GM12878 (cell line): Measurements from ENCODE around the gene CRKL. TPM values are rescaled to one million over a fixed set of nuclear protein-coding genes. Genes with fewer than 3 reads are reported as not detected.
"Not testable (repeated sequence)": the region's sequence is repeated elsewhere in the genome, so short reads cannot be mapped to it uniquely, and the experiment has no call there.

Experiments used
- ATAC-seq: fragments of 200-7000 bp; cut with Tn5 transposase; 3 replicates; pipeline ENCODE4 v1.9.1; 2020; ENCODE audit warnings: mild to moderate bottlenecking, moderate library complexity
- BruUV-seq: library from RNA; stranded (reverse); fragments of 400-500 nt; replicated peaks from 2 replicates; lab custom pipeline; 2021; lab: Mats Ljungman, UMichigan
- CTCF ChIA-PET: fragments of 300-600 bp; sonication (Branson Sonifier 250); formaldehyde crosslinking; extraction: SDS; loops from one replicate; lab custom pipeline; 2021; ENCODE audit warnings: inconsistent platforms; lab: Yijun Ruan, JAX
- POLR2A ChIA-PET: fragments of 350-600 bp; formaldehyde crosslinking; extraction: SDS; loops from one replicate; lab custom pipeline; 2021; ENCODE audit warnings: inconsistent platforms; lab: Charles Lee
- RAD21 ChIA-PET: fragments of 300-600 bp; sonication (Branson Sonifier 250); formaldehyde crosslinking; loops from one replicate; lab custom pipeline; 2023; ENCODE audit warnings: antibody characterized with exemption; ENCODE audit not compliant: unreplicated experiment; lab: Charles Lee
- SMC1A ChIA-PET: fragments of 300-600 bp; sonication (Branson Sonifier 250); formaldehyde crosslinking; loops from one replicate; lab custom pipeline; 2023; ENCODE audit not compliant: unreplicated experiment, uncharacterized antibody; lab: Charles Lee
- DNase-seq: peaks from one replicate; pipeline ENCODE4 v3.0.0-alpha.2; 2011; ENCODE audit warnings: low read depth, low spot score
- FAIRE-seq: peaks from 3 replicates; lab custom pipeline; 2011; peaks lifted over from hg19 to GRCh38; lab: Jason Lieb, UNC
- H2AFZ ChIP-seq: 2 replicates; pipeline ENCODE4 v1.6.0; 2011; ENCODE audit warnings: low read depth, low read length, control low read depth; ENCODE audit not compliant: control insufficient read depth
- H3K27ac ChIP-seq: 2 replicates; pipeline ENCODE4 v1.5.1; 2011; ENCODE audit warnings: control low read depth; ENCODE audit not compliant: control insufficient read depth, insufficient read depth
- H3K27me3 ChIP-seq, 2 experiments: replicated peaks in 1 of 2; 2 replicates each; pipeline versions ENCODE4 v1.6.0 to v1.6.1; 2011; ENCODE audit warnings: low read length in 1 of 2; ENCODE audit not compliant: control insufficient read depth in 2 of 2, insufficient read depth in 2 of 2
- H3K36me3 ChIP-seq, 2 experiments: 2 replicates each; pipeline ENCODE4 v1.5.1; 2011; ENCODE audit warnings: low read length in 1 of 2; ENCODE audit not compliant: control insufficient read depth in 2 of 2, insufficient read depth in 2 of 2
- H3K4me1 ChIP-seq: 2 replicates; pipeline ENCODE4 v1.6.1; 2011; ENCODE audit warnings: mild to moderate bottlenecking, low read length, moderate library complexity, mixed read lengths; ENCODE audit not compliant: control insufficient read depth, insufficient read depth
- H3K4me2 ChIP-seq: 2 replicates; pipeline ENCODE4 v1.6.0; 2011; ENCODE audit warnings: control low read depth; ENCODE audit not compliant: control insufficient read depth, insufficient read depth
- H3K4me3 ChIP-seq: fragments of 200-600 bp; sonication (generic); 2 replicates; pipeline ENCODE4 v1.5.1; 2016
- H3K79me2 ChIP-seq: 2 replicates; pipeline ENCODE4 v1.6.0; 2011; ENCODE audit warnings: low read length; ENCODE audit not compliant: control insufficient read depth, insufficient read depth
- H3K9ac ChIP-seq: 2 replicates; pipeline ENCODE4 v1.8.0; 2011; ENCODE audit warnings: low read length, control low read depth, mixed read lengths; ENCODE audit not compliant: control insufficient read depth, insufficient read depth
- H3K9me3 ChIP-seq: replicated peaks from 3 replicates; pipeline ENCODE4 v1.5.1; 2011; ENCODE audit warnings: mild to moderate bottlenecking, low read length; ENCODE audit not compliant: control insufficient read depth, insufficient read depth
- H4K20me1 ChIP-seq: 2 replicates; pipeline ENCODE4 v1.6.0; 2011; ENCODE audit not compliant: control insufficient read depth, insufficient read depth
- CBFB ChIP-seq: IDR thresholded peaks from 2 replicates; pipeline ENCODE4 v1.6.1; 2016; ENCODE audit warnings: antibody characterized with exemption, low read depth
- CHD2 ChIP-seq: IDR thresholded peaks from 2 replicates; pipeline ENCODE4 v1.6.1; 2011; ENCODE audit warnings: low read depth, low read length, improper control_type of control experiment, borderline replicate concordance
- HDAC6 ChIP-seq: fragments of 200-600 bp; sonication (generic); IDR thresholded peaks from one replicate; pipeline ENCODE4 v1.8.0; 2017; ENCODE audit warnings: antibody characterized with exemption; ENCODE audit not compliant: unreplicated experiment
- NBN ChIP-seq: fragments of 450-650 bp; IDR thresholded peaks from 2 replicates; pipeline ENCODE4 v1.6.1; 2016
- NR2C1 ChIP-seq: fragments of 450-650 bp; IDR thresholded peaks from 2 replicates; pipeline ENCODE4 v1.6.1; 2017; ENCODE audit warnings: antibody characterized with exemption, mild to moderate bottlenecking, moderate library complexity
- NR2C2 ChIP-seq: IDR thresholded peaks from 2 replicates; pipeline ENCODE4 v1.6.1; 2011; ENCODE audit warnings: borderline replicate concordance, low read depth; ENCODE audit not compliant: control insufficient read depth, insufficient read length
- RBBP5 ChIP-seq: fragments of 200-600 bp; sonication (generic); conservative IDR thresholded peaks from 2 replicates; pipeline ENCODE4 v1.6.1; 2016
- STAT3 ChIP-seq: IDR thresholded peaks from 2 replicates; pipeline ENCODE4 v1.6.1; 2011; ENCODE audit warnings: low read depth, low read length, improper control_type of control experiment
- TBL1XR1 ChIP-seq: IDR thresholded peaks from 2 replicates; pipeline ENCODE4 v1.6.1; 2012; ENCODE audit warnings: low read depth, low read length, improper control_type of control experiment
- ZSCAN29 ChIP-seq: fragments of 450-650 bp; IDR thresholded peaks from 2 replicates; pipeline ENCODE4 v1.6.1; 2017; ENCODE audit warnings: mild to moderate bottlenecking, moderate library complexity
- WGBS: methylation state at CpG from one replicate; pipeline ENCODE4 v1.1.6; 2016; ENCODE audit warnings: low lambda C conversion rate; ENCODE audit not compliant: insufficient replicate concordance, insufficient coverage; ENCODE audit errors: missing lambda C conversion rate; 5-methylcytosine and 5-hydroxymethylcytosine counted together
- in situ Hi-C: fragments of 300-500 bp; cut with MboI; formaldehyde crosslinking; loops from 9 replicates; pipeline ENCODE4 v1.14.3; 2018; ENCODE audit warnings: mixed read lengths
- intact Hi-C: fragments of 100-400 bp; cut with micrococcal nuclease; formaldehyde crosslinking; loops from one replicate; pipeline ENCODE4 v1.14.2; 2022; ENCODE audit not compliant: unreplicated experiment
- polyA plus RNA-seq, 11 experiments: library from polyadenylated mRNA; depleted of rRNA in 4 of 11; unstranded in 6 of 11; stranded (reverse) in 5 of 11; fragments of >200 nt; fragmentation: Nextera tagmentation in 4 of 11; fragmentation: Illumina TruSeq in 1 of 11; extraction: Ambion mirVana in 4 of 11; extraction: Trizol in 1 of 11; gene quantifications; 1 replicate in 1 of 11; 2 replicates in 10 of 11; pipeline versions ENCODE4 v1.2.1 to v1.2.3, GENCODE V29; 2011 to 2016; ENCODE audit warnings: inconsistent platforms in 2 of 11, missing spikeins in 2 of 11, low read depth in 1 of 11
- total RNA-seq, 4 experiments: library from RNA; depleted of rRNA in 3 of 4; stranded (reverse); fragments of >200 nt in 3 of 4; fragmentation: Illumina TruSeq in 1 of 4; extraction: Trizol in 1 of 4; gene quantifications; 2 replicates each; pipeline versions ENCODE4 v1.2.1 to v1.2.3, GENCODE V29; 2013 to 2021
- TF ChIP-seq, protein P1 (sequence below): fragments of 150-350 bp; IDR thresholded peaks from 2 replicates; pipeline ENCODE4 v1.6.1; 2014; ENCODE audit warnings: mild to moderate bottlenecking, low read depth, low read length
- TF ChIP-seq, protein P2 (sequence below): fragments of 450-650 bp; formaldehyde crosslinking; IDR thresholded peaks from 2 replicates; pipeline ENCODE4 v1.4.0; 2020; ENCODE audit warnings: mild to moderate bottlenecking, moderate library complexity

Gene CRKL
- total and polyA plus RNA-seq, 10 of the 15 experiments (the other 5 are each of a cell fraction or from before 2014, with no cell fraction given) = 12.6 to 61.2 (median 32.7) TPM

DNA sequence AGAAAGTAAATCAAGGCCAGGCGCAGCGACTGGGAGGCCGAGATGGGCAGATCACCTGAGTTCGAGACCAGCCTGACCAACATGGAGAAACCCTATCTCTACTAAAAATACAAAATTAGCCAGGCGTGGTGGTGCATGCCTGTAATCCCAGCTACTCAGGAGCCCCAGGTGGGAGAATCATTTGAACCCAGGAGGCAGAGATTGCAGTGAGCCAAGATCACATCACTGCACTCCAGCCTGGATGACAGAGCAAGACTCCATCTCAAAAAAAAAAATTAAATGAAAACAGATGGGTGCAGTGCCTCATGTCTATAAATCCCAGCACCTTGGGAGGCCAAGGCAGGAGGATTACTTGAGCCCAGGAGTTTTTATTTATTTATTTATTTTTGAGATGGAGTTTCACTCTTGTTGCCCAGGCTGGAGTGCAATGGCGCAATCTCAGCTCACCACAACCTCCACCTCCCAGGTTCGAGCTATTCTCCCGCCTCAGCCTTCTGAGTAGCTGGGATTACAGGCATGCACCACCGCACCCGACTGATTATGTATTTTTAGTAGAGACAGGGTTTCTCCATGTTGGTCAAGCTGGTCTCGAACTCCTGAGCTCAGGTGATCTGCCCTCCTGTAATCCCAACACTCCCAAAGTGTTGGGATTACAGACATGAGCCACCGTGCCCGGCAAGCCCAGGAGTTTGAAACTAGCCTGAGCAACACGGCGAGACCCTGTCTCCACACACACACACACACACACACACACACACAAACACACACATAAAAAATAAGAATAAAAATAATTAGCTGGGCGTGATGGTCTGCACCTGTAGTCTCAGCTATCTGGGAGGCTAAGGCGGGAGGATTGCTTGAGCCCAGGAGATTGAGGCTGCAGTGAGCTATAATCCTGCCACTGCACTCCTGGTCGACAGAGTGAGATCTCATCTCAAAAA, 15.8 kb upstream of the CRKL start:
- H3K9ac ChIP-seq, BruUV-seq, H4K20me1 ChIP-seq, H3K9me3 ChIP-seq, in situ Hi-C loops, H3K27me3 ChIP-seq, DNase-seq, RAD21 ChIA-PET, H3K36me3 ChIP-seq, CTCF ChIA-PET, H2AFZ ChIP-seq, H3K27ac ChIP-seq, FAIRE-seq, H3K4me3 ChIP-seq, H3K79me2 ChIP-seq, intact Hi-C loops, H3K4me2 ChIP-seq, ATAC-seq, H3K4me1 ChIP-seq, SMC1A ChIA-PET: not testable (repeated sequence)
- POLR2A ChIA-PET = interaction anchor here (0.6 kb wide), 1 partner anchor 120 kb away, joined by 4 read pairs; no protein-coding TSS in a partner anchor
- WGBS = 62% methylated on average over 18 of the region's 18 CpGs

DNA sequence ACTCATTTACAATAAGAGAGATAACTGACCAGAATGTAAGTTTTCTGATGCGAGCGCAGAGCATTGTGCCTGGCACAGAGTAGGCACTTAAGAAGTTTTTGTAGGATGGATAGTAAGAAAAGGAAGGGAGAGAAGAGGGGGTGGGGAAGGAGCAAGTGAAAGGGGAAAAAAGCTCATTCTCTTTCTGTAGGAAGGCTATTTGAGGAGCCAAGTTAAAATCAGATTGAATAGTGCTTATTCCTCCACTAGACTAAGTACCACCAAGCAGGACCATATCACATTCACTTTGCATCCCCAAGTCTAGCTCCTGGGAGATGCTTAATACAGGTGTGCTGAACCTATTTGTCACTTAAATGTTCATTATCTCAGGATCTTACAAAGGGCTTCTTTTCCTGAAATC, 14.1 kb upstream of the CRKL start:
- Histone ChIP-seq H3K9me3 (no peaks in the 10 kb centered on the region), H3K4me1 (no peaks in the 10 kb centered on the region), H3K4me2 (no peak overlapping the region), H3K36me3 (no peaks in the 10 kb centered on the region), H4K20me1 (no peaks in the 10 kb centered on the region), H3K27ac (no peak overlapping the region), H3K79me2 (no peaks in the 10 kb centered on the region), H2AFZ (no peak overlapping the region), H3K9ac (no peak overlapping the region), H3K4me3 (no peak overlapping the region), H3K27me3 (no peaks in the 10 kb centered on the region)
- CTCF ChIA-PET = no interaction called here
- DNase-seq (no peak), FAIRE-seq (no peak), ATAC-seq (no peak)
- intact Hi-C loops (no loop called here), in situ Hi-C loops (no loop called here)
- no TSS peak for BruUV-seq
- RAD21 ChIA-PET = no interaction called here
- SMC1A ChIA-PET = interaction anchor here (0.6 kb wide), 1 partner anchor 112 kb away, joined by 3 read pairs; no protein-coding TSS in a partner anchor
- POLR2A ChIA-PET = no interaction called here
- WGBS = 98% methylated on average over 2 of the region's 2 CpGs
- TF ChIP-seq CHD2 = no peak
- no peak for TF ChIP-seq ZSCAN29
- TF ChIP-seq TBL1XR1 = no peak
- TF ChIP-seq HDAC6 = no peak
- TF ChIP-seq, protein P1, sequence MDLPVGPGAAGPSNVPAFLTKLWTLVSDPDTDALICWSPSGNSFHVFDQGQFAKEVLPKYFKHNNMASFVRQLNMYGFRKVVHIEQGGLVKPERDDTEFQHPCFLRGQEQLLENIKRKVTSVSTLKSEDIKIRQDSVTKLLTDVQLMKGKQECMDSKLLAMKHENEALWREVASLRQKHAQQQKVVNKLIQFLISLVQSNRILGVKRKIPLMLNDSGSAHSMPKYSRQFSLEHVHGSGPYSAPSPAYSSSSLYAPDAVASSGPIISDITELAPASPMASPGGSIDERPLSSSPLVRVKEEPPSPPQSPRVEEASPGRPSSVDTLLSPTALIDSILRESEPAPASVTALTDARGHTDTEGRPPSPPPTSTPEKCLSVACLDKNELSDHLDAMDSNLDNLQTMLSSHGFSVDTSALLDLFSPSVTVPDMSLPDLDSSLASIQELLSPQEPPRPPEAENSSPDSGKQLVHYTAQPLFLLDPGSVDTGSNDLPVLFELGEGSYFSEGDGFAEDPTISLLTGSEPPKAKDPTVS = no peak
- no peak for TF ChIP-seq CBFB
- TF ChIP-seq NR2C1 = no peak
- TF ChIP-seq STAT3 = no peak
- TF ChIP-seq, protein P2, sequence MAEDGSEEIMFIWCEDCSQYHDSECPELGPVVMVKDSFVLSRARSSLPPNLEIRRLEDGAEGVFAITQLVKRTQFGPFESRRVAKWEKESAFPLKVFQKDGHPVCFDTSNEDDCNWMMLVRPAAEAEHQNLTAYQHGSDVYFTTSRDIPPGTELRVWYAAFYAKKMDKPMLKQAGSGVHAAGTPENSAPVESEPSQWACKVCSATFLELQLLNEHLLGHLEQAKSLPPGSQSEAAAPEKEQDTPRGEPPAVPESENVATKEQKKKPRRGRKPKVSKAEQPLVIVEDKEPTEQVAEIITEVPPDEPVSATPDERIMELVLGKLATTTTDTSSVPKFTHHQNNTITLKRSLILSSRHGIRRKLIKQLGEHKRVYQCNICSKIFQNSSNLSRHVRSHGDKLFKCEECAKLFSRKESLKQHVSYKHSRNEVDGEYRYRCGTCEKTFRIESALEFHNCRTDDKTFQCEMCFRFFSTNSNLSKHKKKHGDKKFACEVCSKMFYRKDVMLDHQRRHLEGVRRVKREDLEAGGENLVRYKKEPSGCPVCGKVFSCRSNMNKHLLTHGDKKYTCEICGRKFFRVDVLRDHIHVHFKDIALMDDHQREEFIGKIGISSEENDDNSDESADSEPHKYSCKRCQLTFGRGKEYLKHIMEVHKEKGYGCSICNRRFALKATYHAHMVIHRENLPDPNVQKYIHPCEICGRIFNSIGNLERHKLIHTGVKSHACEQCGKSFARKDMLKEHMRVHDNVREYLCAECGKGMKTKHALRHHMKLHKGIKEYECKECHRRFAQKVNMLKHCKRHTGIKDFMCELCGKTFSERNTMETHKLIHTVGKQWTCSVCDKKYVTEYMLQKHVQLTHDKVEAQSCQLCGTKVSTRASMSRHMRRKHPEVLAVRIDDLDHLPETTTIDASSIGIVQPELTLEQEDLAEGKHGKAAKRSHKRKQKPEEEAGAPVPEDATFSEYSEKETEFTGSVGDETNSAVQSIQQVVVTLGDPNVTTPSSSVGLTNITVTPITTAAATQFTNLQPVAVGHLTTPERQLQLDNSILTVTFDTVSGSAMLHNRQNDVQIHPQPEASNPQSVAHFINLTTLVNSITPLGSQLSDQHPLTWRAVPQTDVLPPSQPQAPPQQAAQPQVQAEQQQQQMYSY (CRISPR knock-in tag) = no peak
- TF ChIP-seq NR2C2 = no peak
- TF ChIP-seq RBBP5 = no peak
- TF ChIP-seq NBN = no peak
